ENCODE data around the gene ZNF346.
A peak's percentile ranks its signal among the peaks of the same experiment; 100 is the strongest.
"Not testable (repeated sequence)": the region's sequence is repeated elsewhere in the genome, so short reads cannot be mapped to it uniquely, and the experiment has no call there.

ZNF346 gene, protein sequence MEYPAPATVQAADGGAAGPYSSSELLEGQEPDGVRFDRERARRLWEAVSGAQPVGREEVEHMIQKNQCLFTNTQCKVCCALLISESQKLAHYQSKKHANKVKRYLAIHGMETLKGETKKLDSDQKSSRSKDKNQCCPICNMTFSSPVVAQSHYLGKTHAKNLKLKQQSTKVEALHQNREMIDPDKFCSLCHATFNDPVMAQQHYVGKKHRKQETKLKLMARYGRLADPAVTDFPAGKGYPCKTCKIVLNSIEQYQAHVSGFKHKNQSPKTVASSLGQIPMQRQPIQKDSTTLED

GRCh38 chr5:177022386-177023302 lies at the start of gene ZNF346:
Gene ZNF346 (plus strand): TSS chr5:177022696. CDS start chr5:177022739, 43 bp downstream.
- peak; percentile 81 for DNase-seq

GRCh38 chr5:176979669-176980068 lies 42.8 kb upstream of the ZNF346 start:
- no peak for DNase-seq

DNA sequence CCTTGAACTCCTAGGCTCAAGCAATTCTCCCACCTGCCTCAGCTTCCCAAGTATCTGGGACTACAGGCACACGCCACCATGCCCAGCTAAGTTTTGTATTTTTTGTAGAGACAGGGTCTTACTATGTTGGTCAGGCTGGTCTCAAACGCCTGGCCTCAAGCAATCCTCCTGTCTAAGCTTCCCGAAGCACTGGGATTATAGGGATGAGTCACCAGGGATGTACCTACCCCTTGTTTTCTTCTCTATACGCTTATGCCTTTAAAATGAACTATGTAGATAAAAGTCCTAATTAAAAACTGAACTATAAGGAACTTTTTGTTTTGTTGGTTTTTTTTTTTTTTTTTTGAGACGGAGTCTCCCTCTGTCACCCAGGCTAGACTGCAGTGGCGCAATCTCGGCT lies 41.7 kb upstream of the ZNF346 start:
- DNase-seq: no peak

- DNase-seq: not testable (repeated sequence)
These were observed 39.4 kb upstream of the ZNF346 start for GRCh38 chr5:176983112-176983511.

- not testable (repeated sequence) for DNase-seq
These were observed 38.9 kb upstream of the ZNF346 start for GRCh38 chr5:176983593-176983992.

DNA sequence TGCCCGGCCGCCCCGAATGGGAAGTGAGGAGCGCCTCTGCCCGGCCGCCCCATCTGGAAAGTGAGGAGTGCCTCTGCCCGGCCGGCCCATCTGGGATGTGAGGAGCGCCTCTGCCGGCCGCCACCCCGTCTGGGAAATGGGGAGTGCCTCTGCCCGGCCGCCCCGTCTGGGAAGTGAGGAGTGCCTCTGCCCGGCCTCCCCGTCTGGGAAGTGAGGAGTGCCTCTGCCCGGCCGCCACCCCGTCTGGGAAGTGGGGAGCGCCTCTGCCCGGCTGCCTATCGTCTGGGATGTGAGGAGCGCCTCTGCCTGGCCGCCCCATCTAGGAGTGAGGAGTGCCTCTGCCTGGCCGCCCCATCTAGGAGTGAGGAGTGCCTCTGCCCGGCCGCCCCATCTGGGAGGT lies 38.3 kb upstream of the ZNF346 start:
- not testable (repeated sequence) for DNase-seq

- DNase-seq: no peak
These were observed 37.0 kb upstream of the ZNF346 start for GRCh38 chr5:176985516-176985915.

GRCh38 chr5:176986280-176986679 lies 36.2 kb upstream of the ZNF346 start:
- DNase-seq: no peak

DNA sequence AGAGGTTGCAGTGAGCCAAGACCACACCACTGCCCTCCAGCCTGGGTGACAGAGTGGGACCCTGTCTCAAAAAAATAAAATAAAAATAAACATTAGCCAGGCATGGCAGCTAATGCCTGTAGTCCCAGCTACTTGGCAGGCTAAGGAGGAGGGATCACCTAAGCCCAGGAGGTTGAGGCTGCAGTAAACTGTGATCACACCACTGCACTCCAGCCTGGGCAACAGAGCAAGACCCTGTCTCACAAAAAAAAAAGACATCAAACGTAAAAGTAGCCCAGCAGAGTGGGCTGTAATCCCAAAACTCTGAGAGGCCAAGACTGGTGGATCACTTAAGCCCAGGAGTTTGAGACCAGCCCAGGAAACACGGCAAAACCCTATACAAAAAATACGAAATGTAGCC lies 34.9 kb upstream of the ZNF346 start:
- no peak for DNase-seq

GRCh38 chr5:176993081-176993480 lies 29.4 kb upstream of the ZNF346 start:
- not testable (repeated sequence) for DNase-seq

GRCh38 chr5:176994460-176995121 lies 27.9 kb upstream of the ZNF346 start:
- no peak for DNase-seq

- no peak for DNase-seq
These were observed 27.4 kb upstream of the ZNF346 start for GRCh38 chr5:176995122-176995490.

DNA sequence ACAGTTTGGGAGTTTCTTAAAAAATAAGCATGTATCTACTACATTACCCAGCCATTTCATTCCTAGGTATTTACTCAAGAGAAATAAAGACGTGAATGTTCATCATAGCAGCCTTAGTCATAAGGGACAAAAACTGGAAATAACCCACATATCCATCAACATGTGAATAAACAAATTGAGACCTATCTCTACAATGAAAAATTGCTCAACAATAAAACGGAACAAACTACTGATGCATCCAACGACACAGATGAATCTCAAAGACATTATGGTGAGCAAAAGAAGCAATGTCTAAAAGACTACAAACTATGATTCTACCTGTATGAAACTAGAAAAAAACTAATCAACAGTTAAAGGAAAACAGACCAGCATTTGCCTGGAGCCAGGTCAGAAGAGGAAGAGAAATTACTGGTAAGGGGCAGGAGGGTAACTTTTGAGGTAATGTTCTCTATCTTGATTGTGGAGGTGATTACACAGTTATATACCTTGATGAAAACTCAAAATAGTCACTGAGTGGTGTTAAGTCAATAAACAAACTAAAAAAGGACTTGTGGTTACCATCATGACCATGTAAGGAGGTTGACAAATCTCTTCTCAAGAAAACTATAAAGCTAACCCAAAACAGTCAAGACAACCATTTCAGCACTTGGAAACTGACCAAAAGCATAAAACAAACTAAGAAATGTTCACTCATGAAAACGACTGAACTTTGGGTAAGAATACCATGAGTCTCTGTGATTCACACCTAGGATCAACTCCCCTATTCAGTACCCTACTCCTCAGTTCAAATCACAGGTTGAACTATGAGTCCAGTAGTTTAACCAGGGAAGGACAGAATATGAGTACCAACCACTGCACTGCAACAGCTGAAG lies 26.4 kb upstream of the ZNF346 start:
- no peak for DNase-seq

- DNase-seq: no peak
These were observed 25.7 kb upstream of the ZNF346 start for GRCh38 chr5:176996780-176997179.

GRCh38 chr5:176998828-176999227 lies 23.7 kb upstream of the ZNF346 start:
- no peak for DNase-seq

- DNase-seq: not testable (repeated sequence)
These were observed 23.0 kb upstream of the ZNF346 start for GRCh38 chr5:176999526-176999925.

GRCh38 chr5:177003649-177004048 lies 18.8 kb upstream of the ZNF346 start:
- DNase-seq: no peak

DNA sequence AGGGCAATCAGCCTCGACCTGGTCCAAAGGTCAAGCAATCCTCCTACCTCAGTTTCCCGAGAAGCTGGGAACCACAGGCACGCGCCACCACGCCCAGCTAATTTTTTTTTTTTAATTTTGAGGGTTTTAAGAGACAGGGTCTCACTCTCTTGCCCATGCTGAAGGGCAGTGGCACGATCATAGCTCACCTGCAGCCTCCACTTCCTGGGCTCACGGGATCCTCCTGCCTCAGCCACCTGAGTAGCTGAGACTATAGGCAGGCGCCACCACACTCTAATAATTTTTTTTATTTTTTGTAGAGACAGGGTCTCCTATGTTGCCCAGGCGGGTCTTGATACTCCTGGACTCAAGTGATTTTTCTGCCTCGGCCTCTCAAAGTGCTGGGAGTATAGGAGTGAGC lies 17.5 kb upstream of the ZNF346 start:
- DNase-seq: no peak

- DNase-seq: peak; percentile 51
These were observed 16.8 kb upstream of the ZNF346 start for GRCh38 chr5:177005619-177006264.

DNA sequence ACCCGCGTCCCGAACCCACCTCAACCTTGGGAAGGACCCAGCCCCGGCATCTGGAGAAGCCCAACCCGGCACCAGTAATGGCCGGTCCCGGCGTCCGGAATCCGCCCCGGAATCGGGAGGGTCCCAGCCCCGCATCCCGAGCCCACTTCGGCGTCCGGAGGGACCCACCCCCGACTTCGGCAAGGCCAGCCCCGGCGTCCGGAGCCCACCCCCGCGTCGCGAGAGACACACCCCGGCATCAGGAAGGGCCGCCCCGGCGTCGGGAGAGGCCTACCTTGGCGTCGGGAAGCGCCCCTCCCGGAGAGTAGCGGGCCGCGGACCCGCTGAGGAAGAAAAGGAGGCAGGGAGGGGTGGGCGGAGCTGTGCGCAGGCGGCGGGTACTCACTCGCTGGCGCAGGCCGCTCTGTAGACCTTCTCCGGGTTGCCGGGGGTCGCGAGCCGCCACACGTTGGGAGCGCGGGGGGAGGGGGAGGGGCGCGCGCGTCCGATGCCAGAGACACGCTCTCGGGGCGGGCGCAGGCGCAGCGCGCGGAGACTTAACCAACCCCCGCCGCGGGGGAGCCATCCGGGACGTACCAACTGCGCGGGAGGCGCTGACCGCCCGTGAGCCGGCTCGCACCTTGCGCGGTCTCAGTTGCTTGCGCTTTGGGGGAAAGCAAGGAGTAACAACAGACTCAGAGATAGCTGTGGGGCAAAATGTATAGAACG lies 16.1 kb upstream of the ZNF346 start, which contains the start of gene UIMC1:
Gene UIMC1 (minus strand): TSS at position 515 of the 708 bp plus-strand sequence. CDS start 24,164 bp downstream, outside the sequence.
- peak; percentile 91 for DNase-seq

DNA sequence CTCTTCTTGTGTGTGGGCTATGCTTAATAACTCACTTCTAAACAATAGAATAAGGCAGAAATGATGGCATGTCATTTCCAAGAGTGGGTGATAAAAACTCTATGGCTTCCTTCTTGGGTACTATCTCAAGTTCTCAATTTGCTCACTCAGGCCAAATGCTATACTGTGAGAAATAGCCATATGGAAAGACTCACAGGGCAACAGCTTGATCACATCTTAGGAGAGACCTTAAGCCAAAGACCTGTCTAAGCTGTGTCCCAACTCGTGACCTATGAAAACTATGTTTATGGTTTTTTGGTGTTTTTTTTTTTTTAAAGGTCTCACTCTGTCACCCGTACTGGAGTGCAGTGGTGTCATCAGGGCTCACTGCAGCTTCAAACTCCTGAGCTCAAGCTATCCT lies 13.8 kb upstream of the ZNF346 start:
- DNase-seq: no peak

Data from T1000 (cell line).